LoVo (cell line): ENCODE measurements around the gene KIT.
A peak's percentile ranks its signal among the peaks of the same experiment; 100 is the strongest.
"Not testable (repeated sequence)": the region's sequence is repeated elsewhere in the genome, so short reads cannot be mapped to it uniquely, and the experiment has no call there.

Source experiments
- DNase-seq: peaks from one replicate; pipeline ENCODE4 v3.0.0-alpha.2; 2016; ENCODE audit warnings: low spot score

KIT gene

DNA sequence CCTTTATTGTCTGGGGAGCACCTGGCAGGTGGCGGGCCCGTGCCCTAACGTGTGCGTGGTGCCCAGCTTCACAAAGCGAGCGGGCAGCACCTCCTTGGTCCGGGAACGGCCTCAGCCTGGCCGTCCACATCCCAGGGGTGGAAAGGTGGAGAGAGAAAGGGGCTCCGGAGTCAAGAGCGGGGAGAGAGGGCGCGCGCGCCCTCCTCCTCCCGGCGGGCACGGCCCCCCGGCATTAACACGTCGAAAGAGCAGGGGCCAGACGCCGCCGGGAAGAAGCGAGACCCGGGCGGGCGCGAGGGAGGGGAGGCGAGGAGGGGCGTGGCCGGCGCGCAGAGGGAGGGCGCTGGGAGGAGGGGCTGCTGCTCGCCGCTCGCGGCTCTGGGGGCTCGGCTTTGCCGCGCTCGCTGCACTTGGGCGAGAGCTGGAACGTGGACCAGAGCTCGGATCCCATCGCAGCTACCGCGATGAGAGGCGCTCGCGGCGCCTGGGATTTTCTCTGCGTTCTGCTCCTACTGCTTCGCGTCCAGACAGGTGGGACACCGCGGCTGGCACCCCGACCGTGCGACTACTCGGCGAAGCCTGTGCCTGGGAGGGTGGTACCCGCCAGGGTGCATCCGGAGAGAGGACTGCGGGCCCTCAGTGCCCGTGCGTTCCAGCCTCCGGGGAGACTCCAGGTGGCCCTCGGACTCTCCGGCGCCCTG, at the start of gene KIT:
TSS of gene KIT (plus strand) at position 407 of the 701 bp plus-strand sequence. CDS start at position 465, 58 bp downstream.
- DNase-seq, result no peak

DNA sequence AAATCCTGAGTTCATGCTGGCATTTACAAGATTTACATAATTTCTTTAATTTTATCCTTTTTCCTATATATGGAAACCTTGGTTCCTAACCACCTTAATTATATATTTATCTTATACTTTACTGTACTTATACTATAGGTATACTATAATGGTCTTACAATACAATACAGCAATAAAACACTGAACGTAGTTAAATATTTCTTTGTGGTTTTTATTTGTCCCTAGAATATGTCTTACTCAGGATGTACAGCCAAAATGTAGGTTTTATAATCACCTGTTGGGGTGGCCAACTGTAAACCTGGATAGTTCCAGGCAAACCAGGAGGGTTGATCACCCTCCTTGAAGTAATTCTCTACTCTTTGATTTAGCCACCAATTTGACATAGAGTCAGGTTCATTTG, 48.4 kb upstream of the KIT start:
- DNase-seq, result no peak

- DNase-seq, result no peak
These were observed 43.6 kb upstream of the KIT start for GRCh38 chr4:54614149-54614548.

GRCh38 chr4:54620773-54621172, 37.0 kb upstream of the KIT start:
- no peak for DNase-seq

- DNase-seq, result no peak
These were observed 32.4 kb upstream of the KIT start for GRCh38 chr4:54625391-54625790.

DNA sequence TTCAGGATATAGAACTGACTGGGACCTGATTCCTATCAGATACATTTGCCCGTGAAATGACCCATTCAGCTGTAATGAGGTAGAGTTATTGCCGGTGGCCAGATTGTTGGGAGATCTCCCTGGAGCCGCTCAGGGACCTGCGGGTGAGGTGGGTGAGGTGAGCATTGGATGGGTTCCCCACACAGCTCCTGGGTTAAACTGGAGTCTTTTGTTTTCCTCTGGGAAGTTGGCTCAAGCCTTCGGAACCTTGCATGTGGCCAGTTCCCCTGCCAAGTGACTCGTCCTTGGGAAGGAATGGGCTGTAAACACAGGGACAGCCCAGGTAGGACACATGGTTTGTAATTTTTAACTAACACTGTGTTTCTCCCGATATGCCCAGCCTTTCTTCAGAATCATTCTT, 31.6 kb upstream of the KIT start:
- no peak for DNase-seq

GRCh38 chr4:54632537-54632936, 25.2 kb upstream of the KIT start:
- DNase-seq, result no peak

- not testable (repeated sequence) for DNase-seq
These were observed 24.5 kb upstream of the KIT start for GRCh38 chr4:54633102-54633740.

GRCh38 chr4:54635318-54635717, 22.4 kb upstream of the KIT start:
- no peak for DNase-seq

- DNase-seq, result no peak
These were observed 20.4 kb upstream of the KIT start for GRCh38 chr4:54637325-54637724.

GRCh38 chr4:54641101-54641500, 16.7 kb upstream of the KIT start:
- not testable (repeated sequence) for DNase-seq

- no peak for DNase-seq
These were observed 14.6 kb upstream of the KIT start for GRCh38 chr4:54643172-54643571.

- DNase-seq, result no peak
These were observed 13.6 kb upstream of the KIT start for GRCh38 chr4:54643958-54644751.

- DNase-seq, result no peak
These were observed 11.9 kb upstream of the KIT start for GRCh38 chr4:54645830-54646229.

DNA sequence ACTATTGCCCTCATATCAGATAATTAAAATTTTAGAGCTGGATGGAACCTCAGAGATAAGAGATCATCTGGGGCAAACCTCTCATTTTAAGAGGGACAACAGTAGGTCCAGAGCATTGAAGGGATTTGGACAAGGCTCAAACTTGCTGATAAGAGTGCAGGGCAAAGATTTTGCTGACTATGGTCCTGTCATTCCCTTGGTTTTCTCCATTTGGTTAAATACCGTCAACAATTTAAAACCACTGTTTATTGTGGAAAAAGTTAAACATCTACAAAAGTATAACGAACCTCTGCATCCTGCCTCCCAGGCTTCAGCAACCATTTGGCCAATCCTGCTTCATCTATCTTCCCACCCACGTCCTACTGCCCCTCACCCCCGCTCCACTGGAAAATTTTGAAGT, 10.7 kb upstream of the KIT start:
- no peak for DNase-seq

- DNase-seq, result no peak
These were observed 6.7 kb upstream of the KIT start for GRCh38 chr4:54651050-54651449.

DNA sequence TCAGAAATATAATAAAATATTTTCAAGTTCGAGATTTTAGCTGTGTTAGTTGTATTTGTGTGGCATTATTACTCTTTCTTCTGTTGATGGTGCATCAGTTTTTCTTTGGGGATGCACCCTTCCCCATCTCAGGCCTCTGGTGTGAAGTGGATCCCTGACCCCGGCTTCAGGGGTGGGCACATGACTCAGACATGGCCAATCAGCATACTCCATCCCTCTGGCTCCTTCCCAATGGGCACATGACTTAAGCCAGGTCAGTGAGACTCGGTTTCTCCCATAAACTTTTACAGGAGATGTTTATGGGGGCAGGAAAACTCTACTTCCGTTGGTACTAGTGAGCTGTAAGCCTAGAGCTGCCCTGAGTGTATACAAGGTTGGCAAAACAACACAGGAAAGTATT, 3.0 kb upstream of the KIT start:
- DNase-seq, result no peak

- DNase-seq, result no peak
These were observed 589 bp upstream of the KIT start for GRCh38 chr4:54657185-54657550.

DNA sequence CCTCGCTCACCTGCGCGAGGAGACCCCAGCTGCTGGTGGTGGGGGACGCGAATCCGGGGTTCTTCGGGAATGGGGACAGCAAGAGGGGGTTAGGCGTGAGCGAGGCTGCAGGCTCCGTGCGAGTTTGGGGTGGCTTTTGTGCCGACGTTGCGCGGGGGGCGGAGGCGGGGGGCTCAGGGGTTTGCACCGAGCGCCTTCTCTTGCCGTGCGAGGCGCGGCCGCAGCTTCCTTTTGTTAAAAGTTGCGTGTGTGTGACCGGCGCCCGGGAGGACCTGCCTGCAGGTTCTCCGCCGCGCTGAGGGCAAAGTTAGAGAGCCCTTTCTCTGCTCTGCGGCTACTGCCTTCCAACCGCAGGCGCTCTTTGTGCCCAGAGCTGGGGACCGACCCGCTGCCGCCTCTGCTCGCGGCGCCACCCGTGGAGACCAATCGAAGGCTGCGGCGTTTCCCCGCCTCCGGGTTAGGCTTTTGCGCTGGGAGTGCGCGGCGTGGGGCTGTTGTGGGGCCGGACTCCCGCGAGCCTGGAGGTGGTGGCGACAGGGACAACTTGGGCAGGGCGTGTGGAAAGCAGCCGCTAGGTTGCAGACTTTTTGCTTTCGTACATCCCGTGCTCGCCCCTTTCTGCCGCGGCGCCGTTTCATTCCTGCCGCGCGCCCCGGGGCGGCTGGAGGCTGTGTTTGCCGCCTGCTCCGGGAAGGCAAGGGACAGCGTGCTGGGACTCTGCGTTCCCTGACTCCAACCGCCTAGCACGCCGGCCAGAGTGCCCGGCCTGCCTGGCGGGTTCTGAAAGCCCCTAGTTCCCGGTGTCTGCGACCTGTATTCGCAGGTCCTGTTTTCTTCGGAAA, 716 bp downstream of the KIT start:
- DNase-seq, result peak; percentile 55

- no peak for DNase-seq
These were observed 1.6 kb downstream of the KIT start for GRCh38 chr4:54659313-54659712.

DNA sequence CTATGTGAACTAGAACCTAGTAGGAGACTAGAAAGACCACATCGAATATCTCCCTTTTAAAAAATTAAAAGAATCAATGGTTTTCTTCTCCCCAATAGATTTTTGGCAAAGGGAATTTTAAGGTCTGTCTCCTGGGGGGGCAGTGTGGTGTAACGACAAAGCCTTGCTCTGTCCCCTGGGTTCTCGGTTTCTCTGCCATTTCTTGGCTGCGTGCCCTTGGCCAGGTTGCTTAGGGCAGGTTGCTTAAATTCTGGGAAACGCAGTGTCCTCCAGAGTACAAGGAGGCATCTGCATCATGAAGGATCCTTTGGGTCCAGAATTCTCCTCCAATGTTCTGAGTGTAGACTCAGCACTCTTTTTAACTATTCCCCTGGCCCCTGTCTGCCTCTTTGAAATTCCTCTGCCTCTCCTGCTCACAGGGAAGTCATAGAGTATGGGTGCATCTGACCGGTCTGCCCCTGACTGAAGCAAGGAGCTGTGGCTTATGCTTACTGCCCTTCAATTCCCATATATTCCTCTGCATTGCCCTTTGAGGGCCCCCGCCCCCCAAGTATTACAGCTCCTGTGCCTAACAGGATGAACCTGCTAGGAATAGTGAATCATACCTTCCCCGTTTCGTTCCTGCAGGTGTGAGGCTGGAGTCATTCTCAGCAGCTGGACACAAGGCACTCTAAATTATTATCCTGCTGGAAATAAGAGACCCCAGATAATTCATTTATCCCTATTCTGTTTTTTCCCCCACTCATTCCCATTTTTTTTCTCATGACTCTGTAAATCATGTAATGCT, 2.2 kb downstream of the KIT start:
- no peak for DNase-seq
